ENCODE results near the gene GPC3. TPM values are rescaled to one million over a fixed set of nuclear protein-coding genes. Genes with fewer than 3 reads are reported as not detected.

Gene GPC3
- total RNA-seq, 1 donor from 2014 or later: 1,039 TPM

- no peaks in the 10 kb centered on the region for H3K27me3 ChIP-seq
- no peak overlapping the region for H3K9ac ChIP-seq
- H4K20me1 ChIP-seq (ENCODE audit: low read depth): no peaks in the 10 kb centered on the region
- peaks cover 9% of the 10 kb centered on the region for H3K36me3 Mint-ChIP-seq
- H3K4me1 ChIP-seq: no peaks in the 10 kb centered on the region
- H3K4me2 ChIP-seq: no peak overlapping the region
- no peaks in the 10 kb centered on the region for H3K79me2 ChIP-seq (ENCODE audit: low read depth)
- H3K4me1 Mint-ChIP-seq: peaks cover 2% of the 10 kb centered on the region
- H3K4me3 ChIP-seq: no peak overlapping the region
- no peaks in the 10 kb centered on the region for H3K9me3 Mint-ChIP-seq
- no peaks in the 10 kb centered on the region for H3K9me3 ChIP-seq (ENCODE audit: low read depth)
- peaks cover 2% of the 10 kb centered on the region for H3K27me3 Mint-ChIP-seq (ENCODE audit: insufficient read depth, low read depth)
- H2AFZ ChIP-seq (replicated peaks): no peak overlapping the region
- TF ChIP-seq EZH2phosphoT487 (IDR thresholded peaks at IDR 0.05): no peak
- TF ChIP-seq, protein P1, sequence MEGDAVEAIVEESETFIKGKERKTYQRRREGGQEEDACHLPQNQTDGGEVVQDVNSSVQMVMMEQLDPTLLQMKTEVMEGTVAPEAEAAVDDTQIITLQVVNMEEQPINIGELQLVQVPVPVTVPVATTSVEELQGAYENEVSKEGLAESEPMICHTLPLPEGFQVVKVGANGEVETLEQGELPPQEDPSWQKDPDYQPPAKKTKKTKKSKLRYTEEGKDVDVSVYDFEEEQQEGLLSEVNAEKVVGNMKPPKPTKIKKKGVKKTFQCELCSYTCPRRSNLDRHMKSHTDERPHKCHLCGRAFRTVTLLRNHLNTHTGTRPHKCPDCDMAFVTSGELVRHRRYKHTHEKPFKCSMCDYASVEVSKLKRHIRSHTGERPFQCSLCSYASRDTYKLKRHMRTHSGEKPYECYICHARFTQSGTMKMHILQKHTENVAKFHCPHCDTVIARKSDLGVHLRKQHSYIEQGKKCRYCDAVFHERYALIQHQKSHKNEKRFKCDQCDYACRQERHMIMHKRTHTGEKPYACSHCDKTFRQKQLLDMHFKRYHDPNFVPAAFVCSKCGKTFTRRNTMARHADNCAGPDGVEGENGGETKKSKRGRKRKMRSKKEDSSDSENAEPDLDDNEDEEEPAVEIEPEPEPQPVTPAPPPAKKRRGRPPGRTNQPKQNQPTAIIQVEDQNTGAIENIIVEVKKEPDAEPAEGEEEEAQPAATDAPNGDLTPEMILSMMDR (IDR thresholded peaks at IDR 0.05): no peak
- TF ChIP-seq EZH2 (IDR thresholded peaks at IDR 0.05): no peak
- H3K27ac Mint-ChIP-seq: no peak overlapping the region
- H3K27ac ChIP-seq: no peak overlapping the region
- DNase-seq (ENCODE audit: low spot score): no peak
- H3K36me3 ChIP-seq: no peaks in the 10 kb centered on the region
- H3F3A ChIP-seq (ENCODE audit: low read depth): no peaks in the 10 kb centered on the region
- no peak overlapping the region for H3K4me3 Mint-ChIP-seq
These were observed 391.2 kb downstream of the GPC3 start for GRCh38 chrX:133594156-133594555.

GRCh38 chrX:133593531-133593930 lies 391.9 kb downstream of the GPC3 start:
- Histone ChIP-seq H3F3A (ENCODE audit: low read depth) (no peaks in the 10 kb centered on the region), H3K27me3 (no peaks in the 10 kb centered on the region), H3K27ac (no peak overlapping the region), H2AFZ (replicated peaks) (no peak overlapping the region), H3K79me2 (ENCODE audit: low read depth) (no peaks in the 10 kb centered on the region), H4K20me1 (ENCODE audit: low read depth) (no peaks in the 10 kb centered on the region), H3K4me3 (no peak overlapping the region), H3K4me1 (no peaks in the 10 kb centered on the region), H3K9ac (no peak overlapping the region), H3K36me3 (no peaks in the 10 kb centered on the region), H3K9me3 (ENCODE audit: low read depth) (no peaks in the 10 kb centered on the region), H3K4me2 (no peak overlapping the region)
- Mint-ChIP-seq H3K27ac (no peak overlapping the region), H3K27me3 (ENCODE audit: insufficient read depth, low read depth) (peaks cover 2% of the 10 kb centered on the region), H3K4me1 (no peaks in the 10 kb centered on the region), H3K36me3 (peaks cover 9% of the 10 kb centered on the region), H3K4me3 (no peak overlapping the region), H3K9me3 (no peaks in the 10 kb centered on the region)
- DNase-seq (ENCODE audit: low spot score): no peak
- TF ChIP-seq EZH2 (IDR thresholded peaks at IDR 0.05) (no peak), EZH2phosphoT487 (IDR thresholded peaks at IDR 0.05) (no peak)
- TF ChIP-seq, protein P1 (IDR thresholded peaks at IDR 0.05): no peak

- Histone ChIP-seq H3K4me3 (no peak overlapping the region), H3K9ac (no peak overlapping the region), H3K36me3 (no peaks in the 10 kb centered on the region), H4K20me1 (ENCODE audit: low read depth) (no peaks in the 10 kb centered on the region), H3K4me2 (no peak overlapping the region), H3K4me1 (no peaks in the 10 kb centered on the region), H3K9me3 (ENCODE audit: low read depth) (no peaks in the 10 kb centered on the region), H3K27ac (no peak overlapping the region), H3K27me3 (no peaks in the 10 kb centered on the region), H2AFZ (replicated peaks) (no peak overlapping the region), H3K79me2 (ENCODE audit: low read depth) (no peaks in the 10 kb centered on the region), H3F3A (ENCODE audit: low read depth) (no peaks in the 10 kb centered on the region)
- Mint-ChIP-seq H3K4me3 (no peak overlapping the region), H3K4me1 (no peaks in the 10 kb centered on the region), H3K9me3 (no peaks in the 10 kb centered on the region), H3K27me3 (ENCODE audit: insufficient read depth, low read depth) (peaks cover 2% of the 10 kb centered on the region), H3K36me3 (peaks cover 9% of the 10 kb centered on the region), H3K27ac (no peak overlapping the region)
- DNase-seq (ENCODE audit: low spot score): no peak
- TF ChIP-seq, protein P1 (IDR thresholded peaks at IDR 0.05): no peak
- TF ChIP-seq EZH2phosphoT487 (IDR thresholded peaks at IDR 0.05): no peak
These were observed 394.5 kb downstream of the GPC3 start for GRCh38 chrX:133590703-133591505.
